MG63 (cell line): ENCODE results near the gene LSM3. TPM values are rescaled to one million over a fixed set of nuclear protein-coding genes. Genes with fewer than 3 reads are reported as not detected.
A peak's percentile ranks its signal among the peaks of the same experiment; 100 is the strongest.

Source experiments
- DNase-seq: peaks from one replicate; pipeline ENCODE4 v3.0.0-alpha.2; 2020
- H3K27me3 ChIP-seq: fragments of 250-450 bp; sonication (Bioruptor Pico); 2 replicates; pipeline ENCODE4 v1.5.1; 2020; ENCODE audit warnings: mild to moderate bottlenecking, moderate library complexity
- H3K36me3 ChIP-seq: fragments of 250-450 bp; sonication (Bioruptor Pico); 2 replicates; pipeline ENCODE4 v1.5.1; 2020; ENCODE audit warnings: mild to moderate bottlenecking, moderate library complexity
- H3K4me3 ChIP-seq: fragments of 250-450 bp; sonication (Bioruptor Pico); 2 replicates; pipeline ENCODE4 v1.5.1; 2020; ENCODE audit warnings: mild to moderate bottlenecking, moderate library complexity
- H3K9me3 ChIP-seq: fragments of 250-450 bp; sonication (Bioruptor Pico); 2 replicates; pipeline ENCODE4 v1.5.1; 2020; ENCODE audit warnings: mild to moderate bottlenecking, moderate library complexity
- total RNA-seq: library from RNA; depleted of rRNA; stranded (reverse); fragments of >200 nt; shearing (Covaris generic); gene quantifications from 2 replicates; pipeline ENCODE4 v1.2.3, GENCODE V29; 2014; ENCODE audit warnings: low replicate concordance; rRNA removed

The LSM3 gene
- 19.7 and 27.5 TPM in 2 replicates for total RNA-seq

DNA sequence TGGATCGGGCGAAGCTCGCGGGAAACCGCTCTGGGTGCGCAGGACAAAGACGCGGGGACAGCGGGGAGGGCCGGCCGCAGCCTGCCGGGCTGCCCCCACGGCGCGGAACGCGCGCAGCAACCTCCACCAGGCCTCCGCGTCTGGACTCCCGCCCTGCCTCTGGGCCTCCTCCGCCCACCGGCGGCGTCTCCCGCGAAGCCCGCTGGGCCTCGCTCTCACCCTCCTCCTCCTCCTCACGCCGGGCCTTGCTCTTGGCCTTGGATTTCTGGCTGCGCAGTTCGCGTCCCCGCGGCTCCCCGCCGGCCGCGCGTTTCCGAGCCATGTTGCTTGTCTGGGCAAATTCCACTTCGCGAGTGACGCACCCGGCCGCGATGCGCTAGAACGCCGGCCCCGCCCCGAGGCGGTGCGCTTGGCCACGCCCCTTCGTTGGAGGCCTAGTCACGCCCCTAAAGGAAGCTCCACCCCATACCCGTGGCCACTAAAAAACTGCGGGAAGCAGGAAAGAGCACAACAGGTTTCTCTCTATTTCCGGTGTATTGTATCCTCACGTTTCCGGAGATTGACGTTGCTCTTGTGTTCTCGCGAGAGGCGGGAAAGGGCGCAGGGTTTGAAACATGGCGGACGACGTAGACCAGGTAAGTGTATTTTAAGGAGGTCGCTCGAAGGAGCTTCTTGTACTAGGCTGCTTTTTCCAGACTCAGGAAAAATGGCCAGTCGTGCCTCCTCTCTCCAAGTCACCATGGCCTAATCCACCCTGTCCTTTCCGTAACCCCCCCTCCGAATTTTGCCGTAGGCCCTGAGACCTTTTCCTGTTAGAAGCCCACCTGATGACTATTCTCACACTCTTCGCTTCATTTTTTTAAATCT is at the start of gene LSM3, which contains the start of gene XPC:
Gene LSM3, plus strand, starts transcription at position 571 of the 867 bp plus-strand sequence. Its CDS starts 44 bp downstream, at position 615.
Gene XPC, minus strand, starts transcription at position 355 of the 867 bp plus-strand sequence. Its CDS starts 33 bp downstream, at position 322.
- H3K4me3 ChIP-seq, result peak within 1 kb of the TSS; percentile 77
- no peaks in the 10 kb centered on the region for H3K9me3 ChIP-seq
- H3K27me3 ChIP-seq, result no peaks in the 10 kb centered on the region
- DNase-seq, result peak; percentile 84
- H3K36me3 ChIP-seq, result peaks cover 11% of the 10 kb centered on the region

GRCh38 chr3:14129296-14129695 is 49.3 kb upstream of the LSM3 start:
- Histone ChIP-seq H3K4me3 (no peak overlapping the region), H3K36me3 (peaks cover 55% of the 10 kb centered on the region), H3K9me3 (peaks cover 3% of the 10 kb centered on the region; the same call in 1 of the 2 replicates), H3K27me3 (no peaks in the 10 kb centered on the region)
- no peak for DNase-seq

GRCh38 chr3:14130230-14130629 is 48.4 kb upstream of the LSM3 start:
- Histone ChIP-seq H3K36me3 (peaks cover 55% of the 10 kb centered on the region), H3K27me3 (no peaks in the 10 kb centered on the region), H3K9me3 (peaks cover 2% of the 10 kb centered on the region; the same call in 1 of the 2 replicates), H3K4me3 (no peak overlapping the region)
- no peak for DNase-seq

GRCh38 chr3:14130707-14131106 is 47.9 kb upstream of the LSM3 start:
- H3K9me3 ChIP-seq, result no peaks in the 10 kb centered on the region
- H3K36me3 ChIP-seq, result peaks cover 58% of the 10 kb centered on the region
- no peak for DNase-seq
- H3K4me3 ChIP-seq, result no peak overlapping the region
- H3K27me3 ChIP-seq, result no peaks in the 10 kb centered on the region

DNA sequence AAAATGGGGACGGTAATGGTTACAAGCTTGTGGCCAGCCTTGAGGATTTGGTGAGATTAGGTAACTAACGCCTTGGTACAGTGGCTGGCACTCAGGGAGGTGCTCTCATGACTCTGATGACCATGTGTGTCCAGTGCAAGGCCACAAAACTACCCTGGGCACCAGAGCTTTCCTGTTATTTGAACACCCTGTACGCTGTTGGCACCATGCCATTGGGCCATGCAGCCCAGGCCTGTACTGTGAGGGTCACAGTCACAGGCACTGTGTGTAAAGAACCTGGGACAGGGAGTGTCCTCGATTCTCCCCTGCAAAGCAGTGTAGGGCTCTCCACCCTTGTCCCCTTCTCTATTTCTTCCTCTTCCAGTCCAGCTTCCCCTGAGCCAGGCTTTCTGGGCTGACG is 47.5 kb upstream of the LSM3 start:
- DNase-seq, result no peak
- H3K36me3 ChIP-seq, result peaks cover 62% of the 10 kb centered on the region
- H3K27me3 ChIP-seq, result no peaks in the 10 kb centered on the region
- H3K9me3 ChIP-seq, result no peaks in the 10 kb centered on the region
- H3K4me3 ChIP-seq, result no peak overlapping the region

DNA sequence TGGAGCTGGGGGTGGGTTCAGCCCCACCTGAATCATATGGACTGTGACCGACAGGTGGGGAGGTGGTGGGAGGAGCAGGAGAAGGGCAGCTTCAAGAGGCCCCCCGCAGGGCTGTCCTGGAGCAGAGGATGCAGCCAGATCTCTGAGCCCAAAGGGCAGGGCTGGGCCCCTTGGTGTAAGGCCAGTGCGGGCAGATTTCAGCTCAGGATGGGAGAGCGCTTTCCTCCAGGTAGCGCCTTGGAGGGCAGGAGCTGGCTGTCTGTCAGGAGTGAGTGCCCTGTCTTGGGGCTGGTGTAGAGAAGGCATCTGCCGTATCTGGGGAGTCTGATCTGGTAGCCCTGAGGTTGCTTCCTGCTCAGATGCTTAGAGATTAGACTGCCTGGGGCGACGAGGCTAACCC is 46.5 kb upstream of the LSM3 start:
- Histone ChIP-seq H3K36me3 (peaks cover 64% of the 10 kb centered on the region), H3K27me3 (no peaks in the 10 kb centered on the region), H3K9me3 (no peaks in the 10 kb centered on the region), H3K4me3 (no peak overlapping the region)
- DNase-seq, result no peak

DNA sequence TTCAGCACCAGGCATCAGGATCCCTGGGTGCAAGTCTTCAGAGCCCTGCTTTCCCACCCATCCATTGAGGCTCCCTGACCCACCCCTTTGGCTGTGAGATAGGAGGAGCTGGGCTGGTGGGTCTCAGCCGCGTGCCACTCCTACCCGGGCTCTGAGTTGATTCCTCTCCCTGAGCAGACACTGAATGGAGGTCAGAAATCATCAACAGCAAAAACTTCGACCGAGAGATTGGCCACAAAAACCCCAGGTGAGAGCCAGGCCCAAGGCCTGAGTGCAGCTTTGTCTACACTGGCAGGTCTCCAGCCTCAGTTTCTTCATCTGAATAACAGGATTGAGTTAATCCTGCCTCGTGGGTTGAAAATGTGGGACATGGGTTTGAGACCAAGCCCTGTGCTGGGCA is 45.9 kb upstream of the LSM3 start:
- peaks cover 60% of the 10 kb centered on the region for H3K36me3 ChIP-seq
- H3K27me3 ChIP-seq, result no peaks in the 10 kb centered on the region
- H3K9me3 ChIP-seq, result no peaks in the 10 kb centered on the region
- H3K4me3 ChIP-seq, result no peak overlapping the region
- DNase-seq, result no peak

GRCh38 chr3:14133188-14133800 is 45.3 kb upstream of the LSM3 start:
- Histone ChIP-seq H3K36me3 (peaks cover 61% of the 10 kb centered on the region), H3K4me3 (no peak overlapping the region), H3K27me3 (no peaks in the 10 kb centered on the region), H3K9me3 (no peaks in the 10 kb centered on the region)
- no peak for DNase-seq

DNA sequence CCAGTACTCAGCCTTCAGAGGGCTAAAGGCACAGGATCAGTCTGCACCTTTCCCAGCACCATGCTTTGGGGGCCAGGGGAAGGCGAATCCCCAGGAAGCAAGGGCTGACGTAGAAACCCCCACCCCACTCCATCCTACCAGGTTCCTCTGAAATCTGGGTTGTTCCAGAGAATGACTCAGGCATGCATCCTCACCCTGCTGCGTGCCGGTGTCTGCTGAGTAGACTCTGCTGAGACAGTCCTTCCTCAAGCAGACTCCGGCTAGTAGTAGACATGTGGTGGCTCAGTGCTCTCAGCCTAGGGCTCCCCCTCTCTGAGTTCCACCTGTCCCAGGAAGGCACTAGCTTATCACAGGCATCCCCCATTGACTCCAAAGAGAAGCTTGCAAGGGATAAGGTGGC is 44.7 kb upstream of the LSM3 start:
- DNase-seq, result no peak
- H3K36me3 ChIP-seq, result peaks cover 55% of the 10 kb centered on the region

GRCh38 chr3:14134291-14134690 is 44.3 kb upstream of the LSM3 start:
- no peaks in the 10 kb centered on the region for H3K27me3 ChIP-seq
- peaks cover 53% of the 10 kb centered on the region for H3K36me3 ChIP-seq
- no peaks in the 10 kb centered on the region for H3K9me3 ChIP-seq
- DNase-seq, result no peak
- H3K4me3 ChIP-seq, result no peak overlapping the region

More for the DNA sequence above, 44.7 kb upstream of the LSM3 start:
- Histone ChIP-seq H3K4me3 (no peak overlapping the region), H3K27me3 (no peaks in the 10 kb centered on the region), H3K9me3 (no peaks in the 10 kb centered on the region)

DNA sequence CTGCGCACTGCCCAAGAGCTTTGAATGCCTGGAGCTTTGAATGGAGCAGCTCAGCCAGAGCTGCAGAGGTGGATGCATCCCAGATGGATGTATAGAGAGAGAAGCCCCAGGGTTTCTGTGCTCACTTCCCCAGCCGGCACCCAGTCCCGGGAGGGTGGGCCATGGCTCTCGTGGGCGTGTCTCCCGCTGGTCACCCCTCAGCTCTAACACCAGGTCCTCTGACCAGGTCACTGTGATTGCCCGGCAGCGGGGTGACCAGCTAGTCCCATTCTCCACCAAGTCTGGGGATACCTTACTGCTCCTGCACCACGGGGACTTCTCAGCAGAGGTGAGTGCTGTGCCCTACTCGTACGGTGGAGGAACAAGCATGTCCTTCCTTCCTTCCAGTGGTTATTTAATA is 43.0 kb upstream of the LSM3 start:
- Histone ChIP-seq H3K36me3 (peaks cover 52% of the 10 kb centered on the region), H3K9me3 (no peaks in the 10 kb centered on the region), H3K27me3 (no peaks in the 10 kb centered on the region), H3K4me3 (no peak overlapping the region)
- no peak for DNase-seq

GRCh38 chr3:14137004-14137403 is 41.6 kb upstream of the LSM3 start:
- no peaks in the 10 kb centered on the region for H3K9me3 ChIP-seq
- peaks cover 39% of the 10 kb centered on the region for H3K36me3 ChIP-seq
- H3K27me3 ChIP-seq, result no peaks in the 10 kb centered on the region
- peak; percentile 57 for DNase-seq
- H3K4me3 ChIP-seq, result no peak overlapping the region

- no peaks in the 10 kb centered on the region for H3K9me3 ChIP-seq
- no peaks in the 10 kb centered on the region for H3K27me3 ChIP-seq
- H3K36me3 ChIP-seq, result peaks cover 38% of the 10 kb centered on the region
- no peak for DNase-seq
- no peak overlapping the region for H3K4me3 ChIP-seq
Observed at GRCh38 chr3:14137445-14137844, 41.2 kb upstream of the LSM3 start.

DNA sequence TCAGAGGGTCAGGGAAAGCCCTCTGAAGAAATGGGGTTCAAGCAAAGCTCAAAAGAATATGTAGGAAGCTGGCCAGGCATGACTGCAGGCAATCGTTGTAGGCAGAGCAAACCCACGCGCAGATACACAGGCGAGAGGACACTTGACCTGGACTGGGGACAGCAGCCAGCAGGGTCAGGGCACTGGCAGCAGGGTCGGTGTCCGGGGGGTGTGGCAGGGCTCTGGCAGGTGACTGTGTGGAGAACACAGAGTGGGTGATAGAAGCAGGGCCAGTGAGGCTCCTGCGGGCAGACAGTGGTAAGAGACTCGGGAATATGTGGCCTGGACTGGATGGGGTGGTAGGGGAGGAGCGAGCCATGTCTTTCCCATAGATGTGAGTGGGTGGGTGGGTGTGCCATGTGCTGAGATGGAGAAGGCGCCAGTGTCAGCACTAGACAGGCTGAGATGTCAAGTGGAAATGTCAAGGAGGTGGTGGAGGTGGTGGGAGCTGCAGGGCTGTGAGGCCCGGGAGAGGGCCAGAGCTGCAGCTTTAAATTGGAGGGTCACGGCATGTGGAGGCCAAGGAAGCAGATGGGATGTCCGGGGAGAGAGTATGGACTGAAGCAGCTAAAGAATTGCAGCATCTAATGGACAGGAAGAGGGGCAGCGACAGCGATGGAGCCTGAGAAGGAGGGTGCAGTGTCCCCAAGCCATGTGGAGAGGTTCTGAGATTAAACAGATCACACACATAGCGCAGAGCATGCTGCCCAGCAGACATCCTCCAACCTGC is 40.3 kb upstream of the LSM3 start:
- DNase-seq, result no peak

DNA sequence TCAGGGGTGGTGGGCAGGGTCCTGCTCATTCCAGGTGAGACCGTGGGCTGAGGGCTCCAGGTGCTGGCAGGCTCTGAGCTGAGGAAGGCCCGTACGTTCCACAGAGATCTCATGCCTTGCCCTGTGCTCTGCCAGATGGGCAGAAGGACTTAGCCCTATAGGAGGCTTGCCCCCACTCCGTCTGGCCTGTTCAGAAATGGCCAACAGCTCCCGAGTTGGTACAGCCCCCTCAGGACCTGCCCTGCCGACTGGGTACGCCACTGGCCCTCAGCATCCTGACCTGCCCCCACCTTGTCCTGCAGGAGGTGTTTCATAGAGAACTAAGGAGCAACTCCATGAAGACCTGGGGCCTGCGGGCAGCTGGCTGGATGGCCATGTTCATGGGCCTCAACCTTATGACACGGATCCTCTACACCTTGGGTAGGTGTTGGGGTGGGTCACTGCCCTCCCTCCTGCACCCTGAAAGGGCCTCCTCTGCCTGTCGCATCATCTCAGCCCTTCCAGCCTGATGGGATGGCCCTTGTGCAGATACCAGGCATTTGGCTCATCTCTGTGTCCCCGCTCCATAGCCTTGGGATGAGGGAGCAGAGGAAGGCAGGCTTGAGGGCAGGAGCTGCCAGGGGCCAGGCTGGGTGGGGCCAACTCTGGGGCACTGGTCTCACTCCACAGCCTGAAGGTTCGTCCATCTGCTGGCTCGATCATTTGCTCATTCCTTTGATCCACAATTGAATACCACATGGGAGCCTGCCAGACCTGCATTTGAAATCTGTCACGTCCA is 39.5 kb upstream of the LSM3 start:
- Histone ChIP-seq H3K9me3 (no peaks in the 10 kb centered on the region), H3K27me3 (no peaks in the 10 kb centered on the region), H3K36me3 (peaks cover 27% of the 10 kb centered on the region), H3K4me3 (no peak overlapping the region)
- no peak for DNase-seq

More for the DNA sequence above, 40.3 kb upstream of the LSM3 start:
- Histone ChIP-seq H3K36me3 (peaks cover 29% of the 10 kb centered on the region), H3K9me3 (no peaks in the 10 kb centered on the region), H3K4me3 (no peak overlapping the region), H3K27me3 (no peaks in the 10 kb centered on the region)

DNA sequence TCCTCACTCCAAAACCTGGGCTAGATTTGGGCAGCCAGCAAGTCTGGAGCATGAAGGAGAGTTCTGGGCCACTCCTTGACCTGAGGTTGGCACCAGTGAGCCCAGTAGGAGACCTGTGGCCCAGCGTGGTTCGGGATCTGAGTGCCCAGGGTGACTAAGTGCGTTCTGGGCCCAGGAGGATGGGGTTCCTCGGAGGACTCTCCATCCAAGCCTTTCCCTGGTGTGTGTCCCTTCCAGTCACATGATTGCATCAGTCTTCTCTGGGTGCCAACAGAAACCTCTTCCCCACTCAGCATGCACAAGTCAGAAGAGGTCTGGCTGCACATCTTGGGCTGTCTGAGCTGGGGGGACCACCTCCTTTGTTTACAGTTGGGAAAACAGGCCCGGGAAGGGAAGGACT is 38.8 kb upstream of the LSM3 start:
- Histone ChIP-seq H3K27me3 (no peaks in the 10 kb centered on the region), H3K36me3 (peaks cover 24% of the 10 kb centered on the region), H3K9me3 (no peaks in the 10 kb centered on the region), H3K4me3 (no peak overlapping the region)
- no peak for DNase-seq
